Adipose tissue (tissue), 3 donors: ENCODE results near the gene FABP6. TPM values are rescaled to one million over a fixed set of nuclear protein-coding genes. Genes with fewer than 3 reads are reported as not detected.
"Not testable (repeated sequence)": the region's sequence is repeated elsewhere in the genome, so short reads cannot be mapped to it uniquely, and the experiment has no call there.

ENCODE experiments used
- H3K27ac ChIP-seq: one replicate; pipeline ENCODE4 v1.5.1; 2013; ENCODE audit warnings: low read depth, low read length
- WGBS, 3 donors: extraction: QIAGEN DNeasy Blood & Tissue Kit; methylation state at CpG; one replicate each; pipeline ENCODE4 v1.1.7; 2013; 5-methylcytosine and 5-hydroxymethylcytosine counted together
- polyA plus RNA-seq, 3 donors: library from polyadenylated mRNA; stranded (reverse); fragments of 200-250 nt; gene quantifications; one replicate each; pipeline ENCODE4 v1.2.3, GENCODE V29; 2013
- donor health status: healthy with polysubstance abuse.
- donor health status: Bipolar disorder and iron deficiency.
- donor health status: healthy.

FABP6 gene
- polyA plus RNA-seq = not detected

GRCh38 chr5:160229190-160229742, at the start of gene FABP6:
Gene FABP6, plus strand, starts transcription at chr5:160229506. Its CDS starts 52 bp downstream, at chr5:160229558.
- 72 to 75% (median 72%) methylated on average over 7 of the region's 7 CpGs for WGBS, 3 donors
- H3K27ac ChIP-seq = no peak within 1 kb of the TSS

- H3K27ac ChIP-seq = no peak overlapping the region
- WGBS, 3 donors = 77 to 89% (median 85%) methylated on average over 3 of the region's 3 CpGs
Measured at GRCh38 chr5:160180931-160181330, 48.4 kb upstream of the FABP6 start.

GRCh38 chr5:160181965-160182622, 47.2 kb upstream of the FABP6 start:
- 77 to 85% (median 85%) methylated on average over 9 of the region's 9 CpGs for WGBS, 3 donors
- H3K27ac ChIP-seq = no peak overlapping the region

GRCh38 chr5:160183075-160183474, 46.2 kb upstream of the FABP6 start:
- no peak overlapping the region for H3K27ac ChIP-seq
- 63 to 81% (median 72%) methylated on average over 2 of the region's 2 CpGs for WGBS, 3 donors

GRCh38 chr5:160185626-160186360, 43.5 kb upstream of the FABP6 start:
- H3K27ac ChIP-seq = no peak overlapping the region
- WGBS, 3 donors = 45 to 60% (median 52%) methylated on average over 3 of the region's 3 CpGs

- no peak overlapping the region for H3K27ac ChIP-seq
- 76 to 88% (median 78%) methylated on average over 5 of the region's 5 CpGs for WGBS, 3 donors
Measured at GRCh38 chr5:160186480-160186879, 42.8 kb upstream of the FABP6 start.

- no peak overlapping the region for H3K27ac ChIP-seq
- WGBS, 3 donors = 93 to 99% (median 99%) methylated on average over 5 of the region's 5 CpGs
Measured at GRCh38 chr5:160187091-160187490, 42.2 kb upstream of the FABP6 start.

- H3K27ac ChIP-seq = no peak overlapping the region
- 2 to 3% (median 2%) methylated on average over 30 to 40 of the region's 40 CpGs for WGBS, 3 donors
Measured at GRCh38 chr5:160188141-160189015, 40.9 kb upstream of the FABP6 start.

GRCh38 chr5:160192424-160192823, 36.9 kb upstream of the FABP6 start:
- WGBS, 3 donors = 93 to 96% (median 95%) methylated on average over 7 of the region's 7 CpGs
- no peak overlapping the region for H3K27ac ChIP-seq

GRCh38 chr5:160193076-160193475, 36.2 kb upstream of the FABP6 start:
- 75 to 88% (median 77%) methylated on average over 14 to 18 of the region's 18 CpGs for WGBS, 3 donors

GRCh38 chr5:160193790-160194189, 35.5 kb upstream of the FABP6 start:
- 93 to 96% (median 94%) methylated on average over 21 to 26 of the region's 28 CpGs for WGBS, 3 donors
- H3K27ac ChIP-seq = not testable (repeated sequence)

More at GRCh38 chr5:160193076-160193475, 36.2 kb upstream of the FABP6 start:
- H3K27ac ChIP-seq = not testable (repeated sequence)

GRCh38 chr5:160197341-160198144, 31.8 kb upstream of the FABP6 start:
- WGBS, 3 donors = 27 to 41% (median 31%) methylated on average over 11 of the region's 11 CpGs
- no peak overlapping the region for H3K27ac ChIP-seq

- WGBS, 3 donors = 48 to 73% (median 55%) methylated on average over 4 to 5 of the region's 5 CpGs
- no peak overlapping the region for H3K27ac ChIP-seq
Measured at GRCh38 chr5:160198146-160198545, 31.2 kb upstream of the FABP6 start.

- 37 to 47% (median 46%) methylated on average over 8 of the region's 8 CpGs for WGBS, 3 donors
- no peak overlapping the region for H3K27ac ChIP-seq
Measured at GRCh38 chr5:160198841-160199409, 30.4 kb upstream of the FABP6 start.

- H3K27ac ChIP-seq = no peak overlapping the region
- WGBS, 3 donors = 2 to 5% (median 3%) methylated on average over 13 to 30 of the region's 30 CpGs
Measured at GRCh38 chr5:160199410-160199911, 29.8 kb upstream of the FABP6 start.

- WGBS, 3 donors = 75 to 86% (median 79%) methylated on average over 2 of the region's 2 CpGs
- no peak overlapping the region for H3K27ac ChIP-seq
Measured at GRCh38 chr5:160207061-160207460, 22.2 kb upstream of the FABP6 start.

- WGBS, 3 donors = 65 to 91% (median 89%) methylated on average over 2 of the region's 2 CpGs
- H3K27ac ChIP-seq = no peak overlapping the region
Measured at GRCh38 chr5:160209917-160210316, 19.4 kb upstream of the FABP6 start.
